Activated CD4-positive, CD25-positive, alpha-beta regulatory T cell (primary cell): ENCODE measurements around the gene CPXM1.

Experiments
- DNase-seq, 4 experiments: peaks; one replicate each; lab custom pipeline; 2025; lab: John Stamatoyannopoulos, UW

CPXM1 gene

DNA sequence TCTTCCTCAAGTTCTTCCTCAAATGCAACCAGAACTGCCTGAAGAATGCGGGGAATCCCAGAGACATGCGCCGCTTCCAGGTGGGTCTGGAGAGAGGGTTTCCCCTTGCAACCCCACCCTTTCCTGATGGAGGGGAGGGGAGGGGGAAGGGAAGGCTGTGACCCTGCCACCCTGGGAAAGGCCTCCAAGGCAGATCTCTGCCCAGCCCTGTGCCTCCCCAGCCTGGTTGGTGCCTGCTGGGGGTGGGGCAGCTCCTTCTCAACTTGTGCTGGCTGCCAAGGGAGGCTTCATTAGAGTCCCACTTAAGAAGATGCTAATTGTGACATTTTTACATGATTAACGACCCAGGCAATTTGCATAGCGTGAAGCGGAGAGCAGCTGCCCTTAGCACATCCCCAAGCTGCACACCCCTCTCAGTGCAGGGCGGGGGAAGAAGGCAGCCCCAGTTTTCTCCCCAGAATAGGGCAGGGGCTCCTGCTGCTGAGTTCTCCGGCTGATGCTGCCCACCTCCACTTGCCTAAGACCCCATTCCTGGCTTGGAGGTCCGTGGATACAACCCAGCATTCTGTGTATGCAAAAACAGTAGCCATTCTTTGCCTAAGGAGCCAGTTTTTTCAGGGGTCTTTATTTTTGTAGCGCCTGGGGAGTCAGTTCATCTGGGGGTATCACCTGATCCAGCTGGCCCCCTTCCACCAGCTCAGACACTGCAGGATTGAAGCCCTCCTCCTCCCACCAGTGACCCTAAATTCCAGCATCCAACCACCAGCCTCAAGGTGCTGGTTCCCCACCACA is 51.7 kb downstream of the CPXM1 start:
- DNase-seq: no peak

DNA sequence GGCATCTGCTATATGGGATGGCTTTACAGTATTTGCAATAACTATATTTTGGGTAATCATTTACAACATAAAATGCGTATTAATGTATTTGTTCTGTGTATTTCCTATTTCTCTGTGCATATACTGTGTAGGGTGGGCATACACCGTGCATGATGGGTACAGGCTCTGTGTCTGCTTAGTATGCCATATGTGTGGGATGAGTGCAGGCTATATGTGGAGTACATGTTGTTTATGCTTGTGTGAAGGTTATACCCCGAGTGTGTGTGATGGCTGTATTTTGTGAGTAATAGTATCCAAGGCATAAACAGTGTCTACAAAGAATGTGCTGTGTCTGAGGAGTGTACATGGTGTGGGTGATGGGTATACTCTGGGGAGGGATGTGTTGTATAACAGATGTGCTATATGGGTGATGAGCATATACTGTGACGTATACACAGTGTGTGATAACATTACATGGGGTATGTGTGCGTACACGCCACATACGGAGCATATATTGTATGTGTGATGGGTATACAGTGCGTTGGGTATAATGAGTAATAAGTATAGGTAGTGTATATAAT is 52.7 kb downstream of the CPXM1 start:
- no peak for DNase-seq

DNA sequence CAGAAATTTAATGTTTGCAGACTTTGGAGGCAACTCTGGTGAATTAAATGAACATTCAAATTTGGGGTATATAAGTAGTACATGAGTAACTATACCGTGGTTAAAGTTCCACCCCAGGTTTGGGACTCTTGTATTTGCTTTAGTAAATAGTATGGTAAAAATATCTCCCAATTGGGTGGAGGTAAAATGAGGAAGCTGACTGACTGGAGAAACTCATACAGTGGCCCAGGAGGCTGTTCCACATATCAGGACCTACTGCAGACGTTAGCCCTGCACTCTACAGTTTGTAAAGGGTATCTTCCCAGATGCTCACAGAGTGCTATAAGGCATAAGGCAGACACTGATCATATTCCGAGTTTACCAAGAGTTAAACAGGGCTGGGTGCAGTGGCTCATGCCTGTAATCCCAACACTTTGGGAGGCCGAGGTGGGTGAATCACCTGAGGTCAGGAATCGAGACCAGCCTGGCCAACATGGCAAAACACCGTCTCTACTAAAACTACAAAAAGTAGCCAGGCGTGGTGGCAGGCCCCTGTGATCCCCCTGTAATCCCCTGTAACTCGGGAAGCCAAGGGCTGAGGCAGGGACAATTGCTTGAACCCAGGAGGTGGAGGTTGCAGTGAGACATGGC is 53.7 kb downstream of the CPXM1 start:
- DNase-seq: no peak

DNA sequence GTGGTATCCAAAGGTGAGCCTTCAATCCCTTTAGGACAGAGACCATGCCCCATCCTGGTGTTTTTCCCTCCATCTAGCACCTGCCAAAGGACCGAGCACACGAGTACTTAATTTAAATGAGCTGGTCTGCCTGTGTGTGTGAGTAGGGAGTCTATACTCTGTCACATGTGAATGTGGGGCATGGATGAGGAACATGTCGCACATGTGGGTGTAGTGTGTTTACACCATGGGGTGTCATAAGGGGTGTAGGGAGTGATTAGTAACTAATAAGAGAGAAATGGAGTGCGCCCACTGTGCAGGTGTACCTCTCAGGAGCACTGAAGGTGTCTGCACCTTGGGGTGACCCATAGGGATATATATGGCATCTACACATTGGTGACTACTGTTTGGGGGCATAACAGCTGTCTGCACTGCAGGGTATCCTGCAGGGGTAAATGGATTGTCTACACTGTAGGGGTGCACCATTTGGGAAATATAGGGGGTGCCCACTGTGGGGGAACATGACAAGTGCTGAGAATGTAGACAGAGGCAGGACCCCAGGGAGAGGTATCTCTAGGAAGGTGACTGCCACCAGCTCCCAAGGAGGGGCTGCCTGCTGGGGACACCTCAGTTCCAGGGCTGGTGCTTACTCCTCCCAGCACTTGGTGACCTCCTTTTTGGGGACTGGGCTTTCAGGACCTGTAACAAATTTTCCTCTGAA is 54.3 kb downstream of the CPXM1 start:
- no peak for DNase-seq

DNA sequence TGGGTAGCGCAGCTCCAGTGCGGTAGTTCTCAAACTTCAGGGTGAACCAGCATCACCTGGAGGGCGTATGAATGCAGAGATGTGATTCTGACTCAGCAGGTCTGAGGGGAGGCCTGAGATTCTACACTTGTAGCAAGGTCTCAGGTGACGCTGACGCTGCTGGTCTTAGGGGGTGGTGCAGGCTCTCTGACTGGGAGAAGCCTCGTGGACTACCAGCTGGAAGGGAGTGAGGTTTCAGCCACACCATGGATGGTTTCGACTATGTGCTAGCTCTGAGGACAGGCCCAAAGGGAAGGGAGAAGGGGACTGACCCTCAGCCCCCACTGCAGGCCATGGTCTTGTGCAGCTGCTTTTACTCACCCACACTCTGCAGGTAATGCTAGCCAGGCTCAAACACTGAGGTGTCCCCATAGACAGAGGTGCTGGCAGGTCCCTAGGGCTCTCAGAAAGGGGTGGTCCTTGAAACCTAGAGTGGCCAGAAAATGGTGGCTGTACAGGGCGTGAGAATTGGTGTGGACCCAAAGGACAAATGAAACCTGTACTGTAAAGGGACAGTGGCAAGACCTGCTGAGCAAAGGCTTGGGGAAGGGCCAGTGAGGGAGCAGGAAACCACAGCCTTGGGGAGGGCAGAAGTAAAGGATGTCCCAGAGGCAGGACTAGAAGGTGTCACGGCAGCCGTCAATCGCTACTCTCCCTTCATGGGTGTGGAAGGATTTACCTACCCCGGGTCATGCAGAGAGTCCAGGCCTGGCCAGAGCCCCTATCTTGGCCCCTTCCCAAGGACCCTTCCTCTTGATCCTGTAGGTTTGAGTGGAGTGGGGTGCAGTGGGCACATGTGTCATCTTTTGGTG is 55.1 kb downstream of the CPXM1 start:
- DNase-seq: no peak
